HEK293 (cell line): ENCODE measurements around the gene METRNL.

Experiments used
- FEZF1 ChIP-seq: fragments of 450-650 bp; formaldehyde crosslinking; IDR thresholded peaks from 2 replicates; pipeline ENCODE4 v1.5.1; 2016; ENCODE audit warnings: missing biosample characterization, missing genetic modification characterization
- KLF1 ChIP-seq: fragments of 450-650 bp; formaldehyde crosslinking; IDR thresholded peaks from 2 replicates; pipeline ENCODE4 v1.5.1; 2016; ENCODE audit warnings: missing biosample characterization, missing genetic modification characterization
- ZBTB17 ChIP-seq: fragments of 450-650 bp; formaldehyde crosslinking; IDR thresholded peaks from 2 replicates; pipeline ENCODE4 v1.5.1; 2016; ENCODE audit warnings: missing biosample characterization, missing genetic modification characterization
- ZFP69B ChIP-seq: fragments of 450-650 bp; formaldehyde crosslinking; IDR thresholded peaks from 2 replicates; pipeline ENCODE4 v1.5.1; 2016; ENCODE audit warnings: missing biosample characterization, missing genetic modification characterization
- TF ChIP-seq, protein P1 (sequence below): fragments of 450-650 bp; formaldehyde crosslinking; IDR thresholded peaks from 2 replicates; pipeline ENCODE4 v1.5.1; 2016; ENCODE audit warnings: missing biosample characterization, missing genetic modification characterization
- TF ChIP-seq, protein P2 (sequence below): fragments of 450-650 bp; formaldehyde crosslinking; IDR thresholded peaks from 2 replicates; pipeline ENCODE4 v1.5.1; 2016; ENCODE audit warnings: missing biosample characterization, missing genetic modification characterization

DNA sequence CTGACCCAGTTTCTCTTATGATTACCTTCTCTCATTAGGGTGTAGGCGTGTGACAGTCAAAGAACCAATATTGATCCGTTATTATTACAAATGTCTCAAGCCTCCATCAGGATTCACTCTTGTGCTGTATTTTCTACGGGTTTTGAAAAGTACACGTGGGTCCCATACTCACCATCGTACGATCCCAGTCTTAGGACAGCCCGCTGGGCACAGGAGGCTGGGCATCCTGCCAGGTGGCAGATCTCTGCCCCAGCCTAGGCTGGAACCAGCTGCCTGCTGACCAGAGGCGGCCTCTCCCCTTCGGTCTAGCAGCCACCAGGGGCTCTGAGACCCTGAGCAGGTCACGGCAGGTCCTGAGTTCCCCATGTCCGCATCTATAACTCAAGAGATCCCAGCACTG, 2.0 kb upstream of the METRNL start:
- TF ChIP-seq, protein P1, sequence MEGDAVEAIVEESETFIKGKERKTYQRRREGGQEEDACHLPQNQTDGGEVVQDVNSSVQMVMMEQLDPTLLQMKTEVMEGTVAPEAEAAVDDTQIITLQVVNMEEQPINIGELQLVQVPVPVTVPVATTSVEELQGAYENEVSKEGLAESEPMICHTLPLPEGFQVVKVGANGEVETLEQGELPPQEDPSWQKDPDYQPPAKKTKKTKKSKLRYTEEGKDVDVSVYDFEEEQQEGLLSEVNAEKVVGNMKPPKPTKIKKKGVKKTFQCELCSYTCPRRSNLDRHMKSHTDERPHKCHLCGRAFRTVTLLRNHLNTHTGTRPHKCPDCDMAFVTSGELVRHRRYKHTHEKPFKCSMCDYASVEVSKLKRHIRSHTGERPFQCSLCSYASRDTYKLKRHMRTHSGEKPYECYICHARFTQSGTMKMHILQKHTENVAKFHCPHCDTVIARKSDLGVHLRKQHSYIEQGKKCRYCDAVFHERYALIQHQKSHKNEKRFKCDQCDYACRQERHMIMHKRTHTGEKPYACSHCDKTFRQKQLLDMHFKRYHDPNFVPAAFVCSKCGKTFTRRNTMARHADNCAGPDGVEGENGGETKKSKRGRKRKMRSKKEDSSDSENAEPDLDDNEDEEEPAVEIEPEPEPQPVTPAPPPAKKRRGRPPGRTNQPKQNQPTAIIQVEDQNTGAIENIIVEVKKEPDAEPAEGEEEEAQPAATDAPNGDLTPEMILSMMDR (tag by site-specific recombination): no peak
- TF ChIP-seq ZBTB17: no peak
- TF ChIP-seq, protein P2, sequence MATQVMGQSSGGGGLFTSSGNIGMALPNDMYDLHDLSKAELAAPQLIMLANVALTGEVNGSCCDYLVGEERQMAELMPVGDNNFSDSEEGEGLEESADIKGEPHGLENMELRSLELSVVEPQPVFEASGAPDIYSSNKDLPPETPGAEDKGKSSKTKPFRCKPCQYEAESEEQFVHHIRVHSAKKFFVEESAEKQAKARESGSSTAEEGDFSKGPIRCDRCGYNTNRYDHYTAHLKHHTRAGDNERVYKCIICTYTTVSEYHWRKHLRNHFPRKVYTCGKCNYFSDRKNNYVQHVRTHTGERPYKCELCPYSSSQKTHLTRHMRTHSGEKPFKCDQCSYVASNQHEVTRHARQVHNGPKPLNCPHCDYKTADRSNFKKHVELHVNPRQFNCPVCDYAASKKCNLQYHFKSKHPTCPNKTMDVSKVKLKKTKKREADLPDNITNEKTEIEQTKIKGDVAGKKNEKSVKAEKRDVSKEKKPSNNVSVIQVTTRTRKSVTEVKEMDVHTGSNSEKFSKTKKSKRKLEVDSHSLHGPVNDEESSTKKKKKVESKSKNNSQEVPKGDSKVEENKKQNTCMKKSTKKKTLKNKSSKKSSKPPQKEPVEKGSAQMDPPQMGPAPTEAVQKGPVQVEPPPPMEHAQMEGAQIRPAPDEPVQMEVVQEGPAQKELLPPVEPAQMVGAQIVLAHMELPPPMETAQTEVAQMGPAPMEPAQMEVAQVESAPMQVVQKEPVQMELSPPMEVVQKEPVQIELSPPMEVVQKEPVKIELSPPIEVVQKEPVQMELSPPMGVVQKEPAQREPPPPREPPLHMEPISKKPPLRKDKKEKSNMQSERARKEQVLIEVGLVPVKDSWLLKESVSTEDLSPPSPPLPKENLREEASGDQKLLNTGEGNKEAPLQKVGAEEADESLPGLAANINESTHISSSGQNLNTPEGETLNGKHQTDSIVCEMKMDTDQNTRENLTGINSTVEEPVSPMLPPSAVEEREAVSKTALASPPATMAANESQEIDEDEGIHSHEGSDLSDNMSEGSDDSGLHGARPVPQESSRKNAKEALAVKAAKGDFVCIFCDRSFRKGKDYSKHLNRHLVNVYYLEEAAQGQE: no peak
- TF ChIP-seq KLF1 (tag by site-specific recombination): no peak
- TF ChIP-seq ZFP69B (tag by site-specific recombination): no peak
- no peak for TF ChIP-seq FEZF1
